ENCODE results near the gene SCN10A.
A peak's percentile ranks its signal among the peaks of the same experiment; 100 is the strongest.

The SCN10A gene

GRCh38 chr3:38653685-38654537, 162.1 kb downstream of the SCN10A start:
- TF ChIP-seq MAX (IDR thresholded peaks at IDR 0.05; ENCODE audit: low read depth, low read length) (no peak), POLR2A (IDR thresholded peaks at IDR 0.05; ENCODE audit: extremely low read depth, insufficient read length) (no peak), CTCF (IDR thresholded peaks at IDR 0.05; ENCODE audit: low read depth, low read length) (no peak), MYC (IDR thresholded peaks at IDR 0.05; ENCODE audit: low read depth, low read length) (no peak)
- no peak for DNase-seq (ENCODE audit: low read depth)

GRCh38 chr3:38652934-38653333, 163.1 kb downstream of the SCN10A start:
- no peak for TF ChIP-seq POLR2A (IDR thresholded peaks at IDR 0.05; ENCODE audit: extremely low read depth, insufficient read length)
- TF ChIP-seq CTCF (IDR thresholded peaks at IDR 0.05; ENCODE audit: low read depth, low read length), result no peak
- no peak for TF ChIP-seq MYC (IDR thresholded peaks at IDR 0.05; ENCODE audit: low read depth, low read length)
- TF ChIP-seq MAX (IDR thresholded peaks at IDR 0.05; ENCODE audit: low read depth, low read length), result no peak
- no peak for DNase-seq (ENCODE audit: low read depth)
- H3K4me3 ChIP-seq (ENCODE audit: low read depth, low read length), result no peak overlapping the region

More at GRCh38 chr3:38653685-38654537, 162.1 kb downstream of the SCN10A start:
- no peak overlapping the region for H3K4me3 ChIP-seq (ENCODE audit: low read depth, low read length)

- peak; percentile 62 for DNase-seq (ENCODE audit: low read depth)
- H3K4me3 ChIP-seq (ENCODE audit: low read depth, low read length), result no peak overlapping the region
- TF ChIP-seq MYC (IDR thresholded peaks at IDR 0.05; ENCODE audit: low read depth, low read length) (peak; percentile 83), POLR2A (IDR thresholded peaks at IDR 0.05; ENCODE audit: extremely low read depth, insufficient read length) (no peak), CTCF (IDR thresholded peaks at IDR 0.05; ENCODE audit: low read depth, low read length) (peak; percentile 90), MAX (IDR thresholded peaks at IDR 0.05; ENCODE audit: low read depth, low read length) (peak; percentile 94)
These were observed 164.7 kb downstream of the SCN10A start for GRCh38 chr3:38651153-38651789.

GRCh38 chr3:38650248-38650951, 165.6 kb downstream of the SCN10A start:
- H3K4me3 ChIP-seq (ENCODE audit: low read depth, low read length), result no peak overlapping the region
- no peak for DNase-seq (ENCODE audit: low read depth)
- no peak for TF ChIP-seq POLR2A (IDR thresholded peaks at IDR 0.05; ENCODE audit: extremely low read depth, insufficient read length)
- no peak for TF ChIP-seq MYC (IDR thresholded peaks at IDR 0.05; ENCODE audit: low read depth, low read length)
- no peak for TF ChIP-seq MAX (IDR thresholded peaks at IDR 0.05; ENCODE audit: low read depth, low read length)
- no peak for TF ChIP-seq CTCF (IDR thresholded peaks at IDR 0.05; ENCODE audit: low read depth, low read length)

GRCh38 chr3:38649500-38650247, 166.3 kb downstream of the SCN10A start, which contains the start of gene SCN5A:
Gene SCN5A, minus strand, starts transcription at chr3:38649687. Its CDS starts 16,380 bp downstream, at chr3:38633307.
- no peak within 1 kb of the TSS for H3K4me3 ChIP-seq (ENCODE audit: low read depth, low read length)
- no peak for TF ChIP-seq CTCF (IDR thresholded peaks at IDR 0.05; ENCODE audit: low read depth, low read length)
- TF ChIP-seq POLR2A (IDR thresholded peaks at IDR 0.05; ENCODE audit: extremely low read depth, insufficient read length), result no peak
- TF ChIP-seq MYC (IDR thresholded peaks at IDR 0.05; ENCODE audit: low read depth, low read length), result no peak
- TF ChIP-seq MAX (IDR thresholded peaks at IDR 0.05; ENCODE audit: low read depth, low read length), result no peak
- DNase-seq (ENCODE audit: low read depth), result peak; percentile 44
